SH-SY5Y (cell line): ENCODE measurements around the gene PDHX.

ENCODE experiments used
- GATA2 ChIP-seq: IDR thresholded peaks from 2 replicates; pipeline ENCODE4 v1.6.1; 2011; ENCODE audit warnings: mild to moderate bottlenecking, low read depth, low read length
- GATA3 ChIP-seq: IDR thresholded peaks from 2 replicates; pipeline ENCODE4 v1.6.1; 2011; ENCODE audit warnings: low read depth, mild to moderate bottlenecking, low read length, moderate library complexity

- TF ChIP-seq GATA2, result no peak
- TF ChIP-seq GATA3, result no peak
Observed at GRCh38 chr11:34893416-34893815, 23.0 kb upstream of the PDHX start.
